Measurements from ENCODE around the gene DIP2C.
"Not testable (repeated sequence)": the region's sequence is repeated elsewhere in the genome, so short reads cannot be mapped to it uniquely, and the experiment has no call there.

Gene DIP2C, protein sequence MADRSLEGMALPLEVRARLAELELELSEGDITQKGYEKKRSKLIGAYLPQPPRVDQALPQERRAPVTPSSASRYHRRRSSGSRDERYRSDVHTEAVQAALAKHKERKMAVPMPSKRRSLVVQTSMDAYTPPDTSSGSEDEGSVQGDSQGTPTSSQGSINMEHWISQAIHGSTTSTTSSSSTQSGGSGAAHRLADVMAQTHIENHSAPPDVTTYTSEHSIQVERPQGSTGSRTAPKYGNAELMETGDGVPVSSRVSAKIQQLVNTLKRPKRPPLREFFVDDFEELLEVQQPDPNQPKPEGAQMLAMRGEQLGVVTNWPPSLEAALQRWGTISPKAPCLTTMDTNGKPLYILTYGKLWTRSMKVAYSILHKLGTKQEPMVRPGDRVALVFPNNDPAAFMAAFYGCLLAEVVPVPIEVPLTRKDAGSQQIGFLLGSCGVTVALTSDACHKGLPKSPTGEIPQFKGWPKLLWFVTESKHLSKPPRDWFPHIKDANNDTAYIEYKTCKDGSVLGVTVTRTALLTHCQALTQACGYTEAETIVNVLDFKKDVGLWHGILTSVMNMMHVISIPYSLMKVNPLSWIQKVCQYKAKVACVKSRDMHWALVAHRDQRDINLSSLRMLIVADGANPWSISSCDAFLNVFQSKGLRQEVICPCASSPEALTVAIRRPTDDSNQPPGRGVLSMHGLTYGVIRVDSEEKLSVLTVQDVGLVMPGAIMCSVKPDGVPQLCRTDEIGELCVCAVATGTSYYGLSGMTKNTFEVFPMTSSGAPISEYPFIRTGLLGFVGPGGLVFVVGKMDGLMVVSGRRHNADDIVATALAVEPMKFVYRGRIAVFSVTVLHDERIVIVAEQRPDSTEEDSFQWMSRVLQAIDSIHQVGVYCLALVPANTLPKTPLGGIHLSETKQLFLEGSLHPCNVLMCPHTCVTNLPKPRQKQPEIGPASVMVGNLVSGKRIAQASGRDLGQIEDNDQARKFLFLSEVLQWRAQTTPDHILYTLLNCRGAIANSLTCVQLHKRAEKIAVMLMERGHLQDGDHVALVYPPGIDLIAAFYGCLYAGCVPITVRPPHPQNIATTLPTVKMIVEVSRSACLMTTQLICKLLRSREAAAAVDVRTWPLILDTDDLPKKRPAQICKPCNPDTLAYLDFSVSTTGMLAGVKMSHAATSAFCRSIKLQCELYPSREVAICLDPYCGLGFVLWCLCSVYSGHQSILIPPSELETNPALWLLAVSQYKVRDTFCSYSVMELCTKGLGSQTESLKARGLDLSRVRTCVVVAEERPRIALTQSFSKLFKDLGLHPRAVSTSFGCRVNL (N-terminal part only)

DNA sequence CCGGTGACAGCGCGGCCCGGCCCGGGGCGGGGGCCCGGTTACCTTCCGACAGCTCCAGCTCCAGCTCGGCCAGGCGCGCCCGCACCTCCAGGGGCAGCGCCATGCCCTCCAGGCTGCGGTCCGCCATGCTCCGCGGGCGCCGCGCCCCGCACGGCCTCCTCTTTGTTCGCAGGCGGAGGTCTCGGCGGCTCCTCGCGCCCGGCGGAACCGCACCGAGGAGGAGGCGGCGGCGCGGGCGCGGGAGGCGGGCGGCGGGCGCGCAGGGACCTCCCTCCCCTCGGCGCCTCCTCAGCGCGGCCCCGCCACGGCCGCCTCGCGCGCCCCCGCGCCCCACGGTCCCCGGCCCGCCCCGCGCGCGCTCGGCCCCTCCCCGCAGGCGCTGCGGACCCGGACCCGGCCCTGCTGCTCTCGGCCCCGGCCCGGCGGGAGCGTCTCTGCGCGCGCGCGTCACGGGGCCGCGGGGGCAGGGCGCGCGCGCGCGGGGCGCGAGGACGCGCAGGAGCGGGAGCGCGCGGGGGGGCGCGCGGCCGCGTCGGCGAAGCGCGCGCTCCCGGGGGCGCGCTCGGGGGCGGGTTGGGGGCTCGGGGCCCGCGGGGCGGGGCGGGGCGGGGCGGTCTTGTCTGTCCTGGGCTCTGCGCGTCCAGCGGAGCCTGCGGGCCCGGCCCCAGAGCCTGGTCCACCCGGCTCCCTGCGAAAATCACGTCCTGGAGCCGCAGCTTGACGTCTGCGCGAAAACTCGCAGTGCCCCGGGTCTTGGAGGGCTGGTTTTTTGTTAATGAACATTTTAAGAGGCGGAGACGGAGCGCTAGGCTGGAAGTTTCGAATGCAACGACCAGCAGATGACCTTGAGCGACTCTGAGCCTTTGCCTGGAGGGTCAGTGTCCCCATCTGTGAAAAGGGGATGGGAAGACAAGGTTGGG is at the start of gene DIP2C:
TSS of gene DIP2C (minus strand) at position 217 of the 920 bp plus-strand sequence. CDS start at position 127, 90 bp downstream.
- peak; percentile 45 for DNase-seq

DNA sequence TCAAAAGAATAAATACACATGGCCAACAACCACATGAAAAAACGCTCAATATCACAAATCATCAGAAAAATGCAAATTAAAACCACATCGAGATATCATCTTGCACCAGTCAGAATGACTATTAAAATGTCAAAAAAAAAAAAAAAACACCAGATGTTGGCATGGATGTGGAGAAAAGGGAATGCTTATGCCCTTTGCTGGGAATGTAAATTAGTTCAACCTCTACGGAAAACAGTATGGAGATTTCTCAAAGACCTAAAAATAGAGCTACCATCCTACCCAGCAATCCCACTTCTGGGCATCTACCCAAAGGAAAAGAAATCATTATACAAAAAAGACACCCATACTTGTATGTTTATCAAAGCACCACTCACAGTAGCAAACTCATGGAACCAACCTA is 45.0 kb upstream of the DIP2C start:
- no peak for DNase-seq

DNA sequence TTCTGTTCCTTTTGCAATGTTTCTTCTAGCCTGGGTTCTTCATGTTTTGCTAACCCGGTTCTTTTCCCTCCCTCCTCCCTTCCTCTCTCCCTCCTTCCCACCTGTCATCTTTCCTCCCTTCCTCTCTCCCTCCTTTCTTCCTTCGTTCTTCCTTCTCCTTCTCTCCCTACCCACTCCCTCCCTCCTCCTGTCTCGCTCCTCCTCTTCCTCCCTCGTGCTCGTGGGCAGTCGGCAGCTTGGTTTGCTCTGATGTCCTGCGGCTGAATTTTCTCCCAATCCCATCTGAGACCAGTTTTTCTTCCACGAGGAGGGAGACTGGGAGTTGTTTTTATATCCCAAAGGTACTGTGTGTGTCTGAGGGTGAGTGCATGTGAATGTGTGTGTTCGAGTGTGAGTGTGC is 43.6 kb upstream of the DIP2C start:
- no peak for DNase-seq

DNA sequence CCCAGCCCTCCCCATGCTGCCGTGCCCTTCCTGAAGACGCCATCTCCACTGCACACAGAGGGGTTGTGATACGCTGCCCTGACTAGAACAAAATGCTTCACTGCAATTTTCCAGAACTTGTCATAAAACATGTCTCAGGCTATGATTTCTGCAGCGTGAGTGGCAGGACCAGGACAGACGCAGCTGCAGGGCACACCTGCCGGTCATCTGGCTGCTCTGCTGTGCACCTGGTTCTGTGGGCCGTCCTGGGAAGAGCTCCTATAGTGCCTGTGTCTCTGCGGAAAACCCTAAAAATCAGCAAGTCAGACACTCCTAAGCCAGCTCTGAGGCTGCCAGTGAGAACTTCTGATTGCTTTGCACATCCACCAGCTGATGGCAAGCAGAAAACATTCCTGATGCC is 39.7 kb upstream of the DIP2C start:
- no peak for DNase-seq

DNA sequence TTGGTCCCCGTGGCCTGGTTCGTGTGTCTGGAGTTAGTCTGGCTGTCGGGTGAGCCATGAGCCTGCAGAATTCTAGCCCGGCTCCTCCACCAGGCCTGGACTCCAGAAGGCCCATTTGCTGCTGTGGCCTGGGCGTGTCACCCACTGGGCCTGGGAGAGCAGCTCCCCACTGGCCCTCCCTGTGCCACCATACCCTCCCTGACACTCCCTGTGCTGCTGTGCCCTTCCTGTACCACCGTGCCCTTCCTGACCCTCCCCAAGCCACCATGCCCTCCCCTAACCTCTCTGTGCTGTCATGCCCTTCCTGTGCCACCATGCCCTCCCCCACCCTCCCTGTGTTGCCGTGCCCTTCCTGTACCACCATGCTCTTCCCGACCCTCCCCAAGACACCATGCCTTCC is 39.1 kb upstream of the DIP2C start:
- no peak for DNase-seq

DNA sequence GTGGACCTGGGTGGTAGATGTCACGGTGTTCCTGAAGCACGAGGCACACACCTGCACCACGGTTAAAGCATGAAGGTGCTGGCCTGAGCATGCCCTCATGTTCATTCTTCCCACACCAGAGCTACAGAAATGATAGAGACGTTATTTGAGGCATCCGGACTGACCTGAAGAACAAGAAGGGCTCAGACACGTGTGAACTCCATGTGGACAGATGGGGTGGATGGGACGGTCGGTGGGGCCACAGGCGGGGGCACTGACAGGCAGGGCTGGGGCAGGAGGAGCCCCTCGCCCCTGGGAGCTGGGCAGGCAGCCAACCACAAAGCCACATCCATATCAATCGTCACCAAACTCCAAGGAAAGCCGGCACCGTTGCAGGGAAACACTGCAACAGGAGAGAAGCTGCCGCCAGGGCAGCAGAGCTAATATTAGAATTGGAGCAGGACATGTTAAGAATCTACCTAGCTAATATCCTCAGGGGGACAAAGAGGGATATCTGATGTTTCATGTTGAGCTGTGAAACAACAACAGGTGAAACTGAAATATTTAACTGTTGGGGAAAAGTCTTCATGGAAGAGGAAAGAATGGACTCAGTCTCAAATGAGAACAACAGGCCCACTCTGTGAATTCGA is 37.8 kb upstream of the DIP2C start:
- no peak for DNase-seq

DNA sequence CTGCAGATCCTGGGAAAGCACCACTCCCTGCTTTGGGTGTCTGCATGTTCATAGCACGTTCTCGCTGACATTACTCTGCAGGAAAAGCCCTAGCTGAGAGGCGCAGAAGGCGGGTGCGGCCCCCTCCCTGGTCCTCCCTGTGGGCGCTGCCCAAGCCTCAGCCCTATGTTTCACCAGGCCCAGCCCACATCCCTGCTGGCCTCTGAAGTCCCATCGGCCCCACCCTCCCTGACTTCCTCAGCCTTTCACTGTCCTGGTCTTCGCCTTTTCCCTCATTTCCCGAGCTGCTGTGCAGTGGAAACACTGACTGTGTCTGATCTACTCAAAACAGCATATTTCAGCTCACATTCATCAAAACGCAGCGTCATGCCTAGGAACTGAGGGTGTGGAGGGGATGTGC is 36.3 kb upstream of the DIP2C start:
- DNase-seq = no peak

DNA sequence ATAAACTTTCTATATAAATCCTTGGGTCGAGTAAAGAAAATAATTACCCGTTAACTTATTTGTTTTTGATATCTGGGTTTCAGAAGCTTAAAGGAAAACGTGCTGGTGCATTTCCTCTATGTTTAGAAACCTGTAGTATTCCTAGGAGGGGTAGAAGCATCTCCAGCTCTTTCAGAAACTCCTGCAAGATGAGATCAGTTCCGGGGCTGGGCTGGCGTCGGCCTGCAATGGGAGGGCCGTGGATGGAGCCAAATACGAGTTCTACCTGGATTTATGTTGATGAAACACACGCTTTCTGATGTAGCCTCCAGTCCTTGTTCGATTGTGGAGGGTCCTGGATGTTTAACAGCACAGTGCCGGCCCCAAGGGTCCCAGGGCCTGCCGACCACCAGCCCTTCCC is 35.8 kb upstream of the DIP2C start:
- no peak for DNase-seq

DNA sequence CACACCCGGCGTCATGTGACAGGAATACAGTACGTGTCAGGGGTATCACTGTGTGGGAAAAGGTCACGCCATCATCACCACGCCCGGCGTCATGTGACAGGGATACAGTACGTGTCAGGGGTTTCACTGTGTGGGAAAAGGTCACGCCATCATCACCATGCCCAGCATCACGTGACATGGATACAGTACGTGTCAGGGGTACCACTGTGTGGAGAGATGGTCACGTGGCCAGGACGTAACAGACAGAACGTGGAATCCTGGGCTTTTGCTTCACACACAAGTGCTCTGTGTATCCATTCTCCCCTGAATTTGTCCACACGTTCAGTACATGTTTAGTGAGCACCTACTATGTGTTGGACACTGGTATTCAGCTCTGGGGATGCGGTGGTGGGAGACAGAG is 34.5 kb upstream of the DIP2C start:
- DNase-seq = no peak

DNA sequence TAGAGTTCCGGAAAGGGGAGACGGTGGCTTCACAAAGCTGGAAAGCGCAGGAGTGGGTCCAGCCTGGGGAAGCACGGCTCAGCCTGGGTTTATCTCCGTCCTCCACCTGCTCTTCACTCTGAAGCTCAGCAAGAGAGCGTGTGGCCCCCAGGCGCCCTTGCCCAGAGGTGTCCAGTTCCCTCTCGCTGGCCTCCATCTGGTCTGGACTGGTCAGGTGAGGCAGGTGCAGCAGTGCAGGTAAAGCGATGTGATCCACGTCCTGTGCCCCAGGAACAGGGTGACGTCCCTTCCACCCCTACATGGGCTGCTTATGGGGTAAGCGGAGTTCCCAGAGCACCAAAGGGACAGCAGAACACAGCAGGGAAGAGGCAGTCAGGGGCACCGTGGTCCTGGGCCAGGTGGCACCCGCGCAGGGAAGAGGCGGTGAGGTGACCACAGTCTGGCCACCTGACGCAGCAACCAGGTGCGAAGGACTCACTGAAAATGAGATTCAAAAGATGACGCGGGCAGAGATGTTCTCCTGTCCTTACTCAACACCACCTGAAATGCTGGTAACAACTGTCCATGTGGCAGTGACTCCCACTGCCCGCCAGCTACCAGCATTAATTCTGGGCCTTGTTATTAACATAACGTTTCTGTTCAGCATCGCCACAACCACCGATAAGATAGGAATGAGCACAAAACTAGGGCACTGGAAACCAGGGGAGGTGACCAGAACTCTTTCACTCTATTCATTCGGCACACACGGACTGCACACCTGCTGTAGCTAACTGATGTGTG is 33.0 kb upstream of the DIP2C start:
- no peak for DNase-seq

DNA sequence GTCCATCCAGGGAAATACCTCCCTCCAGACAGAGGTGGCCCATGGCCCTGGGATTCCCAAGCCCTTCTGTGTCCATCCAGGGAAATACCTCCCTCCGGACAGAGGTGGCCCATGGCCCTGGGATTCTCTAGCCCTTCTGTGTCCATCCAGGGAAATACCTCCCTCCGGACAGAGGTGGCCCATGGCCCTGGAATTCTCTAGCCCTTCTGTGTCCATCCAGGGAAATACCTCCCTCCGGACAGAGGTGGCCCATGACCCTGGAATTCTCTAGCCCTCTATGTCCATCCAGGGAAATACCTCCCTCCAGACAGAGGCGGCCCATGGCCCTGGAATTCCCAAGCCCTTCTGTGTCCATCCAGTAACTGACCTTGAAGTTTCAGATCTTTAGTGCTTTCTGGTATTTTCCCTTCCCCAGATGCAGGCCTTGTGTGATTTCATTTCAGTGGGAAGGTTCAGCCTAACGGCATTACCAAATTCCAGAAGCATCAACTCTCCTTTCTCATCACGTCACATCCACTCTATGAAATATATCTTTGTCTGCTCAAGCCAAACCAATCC is 28.8 kb upstream of the DIP2C start:
- DNase-seq = no peak

DNA sequence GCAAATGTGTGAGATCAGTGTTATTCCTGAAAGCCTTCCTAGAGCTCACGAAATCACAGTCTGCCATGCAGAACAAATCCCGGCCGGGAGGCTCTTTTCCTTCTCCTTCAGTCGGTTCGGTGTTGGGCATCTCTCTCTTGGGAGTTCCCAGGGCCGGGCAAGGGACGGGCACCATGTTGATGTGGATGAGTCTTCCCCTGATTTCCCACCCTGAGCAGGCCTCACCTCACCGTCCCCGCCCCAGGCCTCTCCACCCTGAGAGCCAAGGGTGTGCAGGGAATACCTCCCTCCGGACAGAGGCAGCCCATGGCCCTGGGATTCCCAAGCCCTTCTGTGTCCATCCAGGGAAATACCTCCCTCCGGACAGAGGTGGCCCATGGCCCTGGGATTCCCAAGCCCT is 28.0 kb upstream of the DIP2C start:
- no peak for DNase-seq

DNA sequence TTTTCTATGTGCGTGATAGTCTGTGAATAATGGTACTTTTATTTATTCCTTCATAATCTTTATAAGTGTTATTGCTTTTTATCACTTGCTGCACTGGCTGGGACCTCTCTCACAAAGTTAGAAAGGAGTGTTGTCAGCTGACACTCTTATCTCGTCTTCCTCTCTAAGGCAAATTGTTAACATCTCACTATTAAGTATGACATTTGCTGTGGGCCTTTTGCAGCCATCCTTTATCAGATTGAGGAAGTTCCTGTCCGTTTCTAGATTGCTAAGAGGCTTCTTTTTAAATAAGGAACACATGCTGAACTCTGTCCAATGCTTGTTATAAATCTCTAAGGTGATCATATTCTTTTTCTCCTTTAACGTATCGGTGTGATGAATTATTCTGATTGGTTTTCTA is 27.4 kb upstream of the DIP2C start:
- DNase-seq = no peak

DNA sequence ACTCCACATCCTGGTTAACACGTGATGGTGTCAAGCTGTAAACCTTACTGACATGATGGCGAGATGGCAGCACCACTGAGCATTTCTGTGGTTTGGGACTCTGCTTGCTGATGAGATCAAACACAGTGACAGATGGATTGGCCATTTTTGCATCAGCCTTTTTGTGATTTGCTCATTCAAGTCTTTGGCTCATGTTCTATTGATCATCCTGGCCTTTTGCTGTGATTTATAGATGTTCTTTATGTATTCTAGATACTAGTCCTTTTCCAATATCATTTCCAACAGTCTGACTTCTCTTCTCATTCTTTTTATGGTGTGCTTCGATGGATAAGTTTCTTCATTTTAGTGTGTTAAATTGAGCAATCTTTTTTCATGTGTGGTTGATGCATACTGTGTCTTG is 24.7 kb upstream of the DIP2C start:
- no peak for DNase-seq

DNA sequence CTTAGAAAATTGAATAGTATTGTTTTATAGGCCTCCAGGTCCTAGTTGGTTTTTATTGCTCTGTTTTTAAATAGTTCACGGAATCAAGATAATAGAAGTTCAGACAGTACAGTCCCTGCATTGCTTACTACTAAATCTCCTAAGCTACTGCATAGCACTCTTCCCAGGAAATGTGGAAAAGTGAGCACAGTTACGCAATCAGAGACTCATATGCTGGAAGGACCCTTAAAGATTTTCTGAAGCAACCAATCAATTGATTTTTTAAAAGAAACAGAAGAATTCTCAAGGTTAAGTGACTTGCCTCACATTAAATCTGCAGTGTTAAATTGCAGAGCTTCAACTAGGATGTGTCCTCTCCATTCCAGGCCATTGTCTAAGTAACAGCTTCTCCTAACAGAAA is 23.1 kb upstream of the DIP2C start:
- DNase-seq = no peak

DNA sequence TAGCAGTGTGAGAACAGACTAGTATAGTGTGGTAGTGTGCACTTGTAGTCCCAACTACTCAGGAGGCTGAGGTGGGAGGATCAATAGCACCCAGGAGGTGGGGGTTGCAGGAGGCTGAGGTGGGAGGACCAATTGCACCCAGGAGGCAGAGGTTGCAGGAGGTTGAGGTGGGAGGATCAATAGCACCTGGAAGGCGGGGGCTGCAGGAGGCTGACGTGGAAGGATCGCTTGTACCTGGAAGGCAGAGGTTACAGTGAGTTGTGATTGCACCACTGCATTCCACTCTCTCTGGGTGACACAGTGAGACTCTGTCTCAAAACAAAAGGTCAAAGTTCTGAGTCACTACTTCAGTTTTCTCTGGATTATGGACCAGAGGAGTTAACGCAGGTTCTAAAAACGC is 22.6 kb upstream of the DIP2C start:
- DNase-seq = no peak

DNA sequence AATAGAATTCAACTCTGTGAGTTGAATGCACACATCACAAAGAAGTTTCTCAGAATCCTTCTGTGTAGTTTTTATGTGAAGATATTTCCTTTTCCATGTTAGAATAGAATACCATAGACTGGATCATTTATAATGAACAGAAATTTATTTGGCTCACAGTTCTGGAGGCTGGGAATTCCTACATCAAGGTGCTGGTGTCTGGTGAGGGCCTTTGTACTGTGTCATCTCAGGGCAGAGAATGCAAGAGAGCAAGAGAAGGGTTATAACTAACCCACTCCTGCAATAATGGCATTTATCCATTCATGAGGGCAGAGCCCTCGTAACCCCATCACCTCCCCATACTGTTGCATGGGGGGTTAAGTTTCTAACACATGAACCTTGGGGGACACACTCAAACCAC is 18.4 kb upstream of the DIP2C start:
- DNase-seq = no peak

DNA sequence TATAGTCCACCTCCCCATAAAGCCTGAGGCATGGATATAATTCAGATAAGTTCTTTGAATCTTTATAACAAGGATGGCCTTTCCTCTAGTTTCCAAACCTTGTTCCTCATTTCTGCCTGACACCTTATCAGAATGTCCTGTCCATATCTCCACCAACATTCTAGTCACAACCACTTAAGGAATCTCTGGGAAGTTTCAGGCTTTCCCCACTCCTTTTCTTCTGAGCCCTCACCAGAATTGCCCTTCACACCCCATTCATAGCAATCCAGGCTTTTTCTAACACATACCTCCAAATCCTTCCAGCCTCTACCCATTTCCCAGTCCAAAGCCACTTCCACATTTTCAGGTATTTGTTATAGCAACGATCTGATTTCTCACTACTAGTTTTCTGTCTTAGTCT is 18.0 kb upstream of the DIP2C start:
- DNase-seq = no peak

DNA sequence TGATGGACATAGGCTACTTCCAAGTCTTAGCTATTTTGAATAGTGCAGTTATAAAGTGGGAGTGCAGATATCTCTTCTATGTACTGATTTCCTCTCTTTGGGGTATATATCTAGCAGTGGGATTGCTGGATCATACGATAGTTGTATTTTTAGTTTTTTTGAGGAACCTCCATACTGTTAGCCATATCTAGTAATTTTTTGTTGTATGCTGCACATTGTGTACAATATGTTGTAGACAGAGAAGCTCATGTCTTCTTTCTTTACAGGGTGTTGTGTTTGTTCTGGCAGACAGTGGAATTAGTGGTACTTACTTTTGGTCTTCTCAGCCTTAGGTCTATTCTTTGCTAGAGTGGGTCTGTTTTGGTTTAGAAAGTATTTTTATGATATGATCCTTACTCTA is 13.7 kb upstream of the DIP2C start:
- DNase-seq = no peak

DNA sequence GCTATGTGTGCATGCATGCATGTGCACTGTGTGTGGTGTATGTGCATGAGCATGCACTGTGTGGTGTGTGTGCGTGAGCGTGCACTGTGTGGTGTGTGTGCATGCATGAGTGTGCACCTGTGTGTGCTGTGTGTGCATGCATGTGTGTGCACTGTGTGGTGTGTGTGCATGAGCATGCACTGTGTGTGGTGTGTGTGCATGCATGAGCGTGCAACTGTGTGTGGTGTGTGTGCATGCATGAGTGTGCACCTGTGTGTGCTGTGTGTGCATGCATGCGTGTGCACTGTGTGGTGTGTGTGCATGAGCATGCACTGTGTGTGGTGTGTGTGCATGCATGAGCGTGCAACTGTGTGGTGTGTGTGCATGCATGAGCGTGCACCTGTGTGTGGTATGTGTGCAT is 10.7 kb upstream of the DIP2C start:
- DNase-seq = not testable (repeated sequence)

Data from NCI-H2171 (cell line).